HG02678 (cell line): ENCODE measurements around the gene SNRNP200.
"Not testable (repeated sequence)": the region's sequence is repeated elsewhere in the genome, so short reads cannot be mapped to it uniquely, and the experiment has no call there.

Source experiments
- ATAC-seq: cut with Tn5 transposase; IDR thresholded peaks from one replicate; pipeline ENCODE4 v1.9.1; 2021; ENCODE audit warnings: mild to moderate bottlenecking, moderate library complexity; ENCODE audit not compliant: unreplicated experiment

The SNRNP200 gene

DNA sequence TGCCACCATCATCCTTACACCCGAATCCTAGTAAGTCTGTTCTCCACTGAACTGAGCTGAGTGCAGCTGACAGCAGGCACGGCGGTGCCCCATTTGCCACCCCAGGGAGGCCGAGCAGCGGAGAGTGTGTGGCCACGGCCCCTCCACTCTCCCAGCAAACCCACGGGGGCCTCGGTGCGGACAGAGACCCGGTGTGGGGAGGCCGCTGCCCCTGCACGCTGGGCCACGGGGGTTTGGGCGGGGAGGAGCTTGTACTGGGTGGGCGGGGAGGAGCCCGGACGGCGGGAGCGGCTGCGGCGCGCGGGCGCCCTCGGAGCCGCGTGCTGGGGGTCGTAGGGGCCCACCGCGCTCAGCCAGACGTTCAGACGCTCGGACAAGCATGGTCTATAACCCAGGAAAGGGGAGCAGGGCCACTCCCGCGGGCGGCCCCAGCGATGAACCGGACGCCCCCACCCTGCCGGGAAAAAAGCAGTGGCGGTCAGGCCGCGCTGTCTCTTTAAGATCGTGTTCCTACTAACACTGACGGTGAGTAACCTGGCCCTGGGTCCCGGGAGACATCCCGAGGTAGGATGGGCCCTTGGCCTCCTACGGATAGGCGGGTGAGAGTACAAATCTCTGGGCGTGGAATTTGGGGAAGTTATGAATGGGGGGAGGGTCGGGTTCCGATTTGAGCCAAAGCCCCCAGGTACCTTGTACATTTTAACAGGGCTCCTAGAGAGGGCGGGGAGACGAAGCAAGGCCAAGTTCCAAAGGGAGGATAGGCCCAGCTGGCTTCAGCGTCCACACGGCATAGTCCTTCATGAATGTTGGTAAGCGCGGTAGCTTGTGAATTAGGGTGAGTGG lies 19.9 kb upstream of the SNRNP200 start, which contains the start of gene ITPRIPL1:
Gene ITPRIPL1 (plus strand): TSS at position 277 of the 843 bp plus-strand sequence. CDS start 523 bp downstream, at position 800.
- no peak for ATAC-seq

DNA sequence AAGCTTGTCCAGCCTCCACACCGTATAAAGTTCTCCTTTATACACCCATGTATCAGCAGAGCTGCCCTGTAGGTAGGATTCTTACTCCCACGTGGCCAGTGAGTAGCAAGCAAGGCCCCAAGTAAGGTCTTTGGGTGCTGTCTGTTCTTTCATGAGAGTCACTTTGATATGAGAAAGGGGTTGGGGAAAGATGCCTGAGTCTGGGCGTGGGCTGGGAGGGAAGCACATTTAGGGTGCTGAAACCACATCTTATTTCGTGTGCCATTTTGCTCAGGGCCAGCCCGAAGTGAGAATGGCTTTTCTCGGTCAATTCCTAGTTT lies 19.3 kb upstream of the SNRNP200 start:
- ATAC-seq, result no peak

DNA sequence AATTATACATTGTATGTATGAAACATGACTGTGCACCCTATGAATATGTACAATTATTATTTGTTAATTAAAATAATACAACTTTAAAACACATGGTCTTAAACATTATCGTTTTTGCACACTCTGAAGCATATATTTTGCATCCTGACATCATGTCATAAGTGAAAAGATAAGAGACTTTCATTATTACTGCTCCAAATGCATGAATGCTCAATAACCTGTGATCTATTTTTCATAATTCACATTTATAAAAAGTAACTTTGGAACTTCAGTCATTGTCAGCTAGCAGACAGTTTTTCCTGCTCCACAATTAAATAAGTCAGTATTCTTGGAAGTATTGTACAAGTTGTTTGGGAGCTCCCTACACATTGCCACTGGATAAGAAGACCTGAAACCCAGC lies 18.5 kb upstream of the SNRNP200 start:
- ATAC-seq, result no peak

DNA sequence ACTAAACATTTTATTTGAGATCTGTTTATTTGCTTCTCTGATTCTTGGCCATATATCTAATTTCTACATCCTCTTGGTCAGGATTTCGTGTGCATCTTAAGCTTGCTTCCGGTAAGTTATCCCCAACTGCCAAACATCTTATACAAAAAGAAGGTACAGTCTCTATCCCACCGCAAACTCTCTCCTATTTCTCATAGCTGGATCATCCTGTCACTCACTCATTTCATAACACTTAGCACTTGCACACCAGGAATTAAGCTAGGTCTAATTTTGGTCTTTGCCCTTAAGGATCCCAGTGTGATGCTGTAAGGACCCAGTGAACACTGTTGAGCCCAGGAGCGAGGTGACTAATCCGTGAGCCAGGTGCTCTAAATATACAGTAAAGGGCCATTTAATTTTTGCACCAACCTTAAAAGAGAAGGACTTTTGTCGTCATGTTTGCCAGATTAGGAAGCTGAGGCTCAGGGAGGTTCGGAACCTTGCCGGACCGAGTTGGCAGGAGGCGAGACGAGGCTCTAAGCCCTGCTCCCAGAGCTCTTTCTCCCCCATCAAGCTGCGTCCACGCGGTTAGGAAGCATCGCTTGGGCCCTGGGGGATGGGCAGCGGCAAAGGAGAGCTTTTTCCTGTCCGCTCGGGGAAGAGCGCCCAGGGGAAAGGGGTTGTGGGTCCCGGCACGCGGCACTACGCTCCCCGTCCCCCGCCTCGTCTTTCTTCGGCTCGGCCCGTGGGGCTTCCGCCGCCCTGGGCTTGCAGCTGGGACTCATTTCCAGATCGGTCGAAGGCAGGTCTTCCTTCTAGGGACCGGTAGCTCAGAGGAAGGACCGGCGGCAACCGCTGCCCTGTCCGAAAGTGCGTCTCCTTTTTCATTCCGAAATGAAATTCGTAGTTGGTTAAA lies 15.6 kb upstream of the SNRNP200 start:
- peak; percentile 28 for ATAC-seq

DNA sequence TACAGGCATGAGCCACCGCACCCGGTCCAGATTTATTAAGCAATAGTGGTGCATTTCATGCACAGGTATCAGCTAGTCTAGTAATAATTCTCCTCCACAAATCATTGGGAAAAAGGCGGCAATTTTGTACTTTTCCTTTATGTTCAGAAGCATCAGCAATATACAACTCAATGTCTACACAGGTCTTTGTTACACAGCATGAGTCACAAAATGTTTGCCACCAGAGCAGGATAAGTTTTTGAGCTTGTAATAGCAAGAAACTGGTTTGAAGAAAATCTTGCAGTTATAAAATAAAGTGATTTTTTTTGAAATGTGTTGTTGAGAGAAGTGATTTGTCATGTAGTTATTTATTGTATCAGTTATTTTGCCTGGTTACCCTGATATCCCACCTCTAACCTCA lies 15.0 kb upstream of the SNRNP200 start:
- ATAC-seq, result no peak

DNA sequence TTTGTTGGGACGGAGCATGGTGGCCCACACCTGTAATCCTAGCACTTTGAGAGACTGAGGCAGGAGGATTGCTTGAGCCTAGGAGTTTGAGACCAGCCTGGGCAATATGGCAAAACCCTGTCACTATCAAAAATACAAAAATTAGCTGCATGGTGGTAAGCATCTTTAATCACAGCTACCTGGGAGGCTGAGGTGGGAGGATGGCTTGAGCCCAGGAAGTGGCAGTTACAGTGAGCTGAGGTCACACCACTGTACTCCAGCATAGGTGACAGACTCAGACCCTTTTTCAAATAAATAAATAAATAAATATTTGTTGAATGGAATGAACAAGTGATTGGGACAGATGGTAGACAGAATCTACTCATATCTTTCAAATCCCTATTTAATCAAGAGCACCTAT lies 14.1 kb upstream of the SNRNP200 start:
- ATAC-seq, result no peak

DNA sequence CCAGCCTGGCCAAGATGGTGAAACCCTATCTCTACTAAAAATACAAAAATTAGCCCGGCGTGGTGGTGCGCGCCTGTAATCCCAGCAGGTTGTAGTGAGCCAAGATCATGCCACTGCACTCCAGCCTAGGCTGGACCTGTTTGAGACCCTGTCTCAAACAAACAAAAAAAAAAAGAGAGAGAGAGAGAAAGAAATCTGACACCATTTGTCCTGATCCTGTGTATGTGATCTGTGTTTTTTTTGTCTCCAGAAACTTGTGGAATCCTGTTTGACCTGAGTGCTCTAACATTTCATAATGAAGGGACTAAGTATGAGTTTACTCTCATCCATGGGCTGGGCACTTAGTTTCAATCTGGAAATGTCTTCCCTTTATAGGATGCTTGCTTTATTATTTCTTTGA lies 13.4 kb upstream of the SNRNP200 start:
- no peak for ATAC-seq

DNA sequence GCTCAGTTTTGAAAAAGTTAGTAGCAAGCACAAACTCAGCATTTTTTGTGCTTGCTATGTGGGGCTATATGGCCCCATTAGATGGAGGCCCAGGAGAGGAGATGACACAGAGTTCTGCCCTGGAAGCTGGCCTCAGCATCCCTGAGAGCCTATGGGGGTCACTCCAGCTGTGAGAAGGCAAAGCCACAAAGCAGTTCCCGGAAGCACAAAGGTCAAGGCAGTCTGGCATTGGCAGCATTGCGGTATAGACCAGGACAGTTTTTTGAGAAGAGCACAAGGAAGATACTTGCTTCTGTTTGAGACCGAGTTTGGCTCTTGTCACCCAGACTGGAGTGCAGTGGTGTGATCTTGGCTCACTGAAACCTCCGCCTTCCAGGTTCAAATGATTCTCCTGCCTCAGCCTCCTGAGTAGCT lies 12.2 kb upstream of the SNRNP200 start:
- ATAC-seq, result no peak

DNA sequence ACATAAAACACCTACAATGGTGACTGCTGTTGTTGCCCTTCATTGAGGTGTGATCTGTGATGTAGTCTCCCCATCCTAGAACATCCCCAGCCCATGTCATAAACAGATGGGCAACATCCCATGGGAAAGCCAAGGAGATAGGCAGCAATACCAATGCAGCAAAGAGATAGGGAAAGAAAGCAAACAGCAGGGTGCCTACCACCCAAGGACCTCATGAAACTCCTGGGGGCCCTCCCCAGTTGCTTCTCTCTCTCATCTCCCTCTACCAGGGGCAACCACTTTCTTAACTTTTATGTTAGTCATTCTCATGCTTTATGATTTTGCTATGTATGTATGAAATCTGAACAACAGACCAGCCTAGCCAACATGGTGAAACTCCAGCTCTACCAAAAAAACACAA lies 11.7 kb upstream of the SNRNP200 start:
- no peak for ATAC-seq

DNA sequence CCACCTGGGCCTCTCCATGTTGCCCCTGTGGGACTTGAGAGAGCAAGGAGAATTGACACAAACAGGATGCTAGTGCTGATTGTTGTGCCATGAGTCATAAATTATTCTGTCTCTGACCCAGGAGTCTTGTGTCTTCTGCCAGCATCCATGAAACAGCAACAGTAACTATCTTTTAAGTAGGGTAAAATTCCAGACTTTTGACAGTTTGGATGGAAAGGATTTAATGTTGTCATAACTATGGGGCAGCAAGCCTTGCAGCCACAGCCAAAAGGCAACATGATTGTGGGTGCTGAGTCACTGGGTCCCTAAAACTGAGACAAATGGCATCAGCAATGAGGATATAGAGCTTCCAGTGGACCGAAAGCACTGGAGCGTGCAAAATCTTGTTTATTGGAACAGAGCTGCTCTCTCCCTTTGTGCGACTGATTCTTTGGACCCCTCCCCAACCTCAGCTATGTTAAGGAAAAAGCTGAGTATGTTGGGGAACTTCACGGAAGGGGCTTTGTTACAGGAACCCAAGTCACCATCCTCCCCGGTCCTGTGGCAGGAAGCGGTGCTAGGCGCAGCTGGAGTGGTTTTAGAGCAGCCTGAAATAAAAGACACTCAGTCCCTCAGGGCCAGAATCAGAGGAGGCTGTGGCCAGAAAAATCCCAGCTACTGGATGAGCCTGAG lies 10.2 kb upstream of the SNRNP200 start:
- no peak for ATAC-seq

DNA sequence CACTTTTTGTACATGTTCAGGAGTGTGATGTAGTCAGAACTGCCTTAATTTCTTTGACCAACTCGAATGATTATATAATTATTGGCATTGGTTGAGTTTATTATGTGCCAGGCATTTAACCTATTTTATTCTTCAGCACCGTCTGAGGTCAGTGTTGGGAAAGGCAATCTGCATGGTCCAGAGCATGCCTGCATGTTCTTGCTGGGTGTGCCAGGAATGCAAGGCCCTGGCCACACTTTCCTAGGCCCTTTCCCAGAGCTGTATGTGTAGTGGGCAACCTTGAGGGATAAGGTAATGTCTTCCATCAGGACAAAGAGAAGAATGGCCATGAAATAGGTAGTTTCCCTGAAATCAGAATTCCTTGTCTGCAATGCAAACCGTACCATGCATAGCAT lies 9.7 kb upstream of the SNRNP200 start:
- no peak for ATAC-seq

DNA sequence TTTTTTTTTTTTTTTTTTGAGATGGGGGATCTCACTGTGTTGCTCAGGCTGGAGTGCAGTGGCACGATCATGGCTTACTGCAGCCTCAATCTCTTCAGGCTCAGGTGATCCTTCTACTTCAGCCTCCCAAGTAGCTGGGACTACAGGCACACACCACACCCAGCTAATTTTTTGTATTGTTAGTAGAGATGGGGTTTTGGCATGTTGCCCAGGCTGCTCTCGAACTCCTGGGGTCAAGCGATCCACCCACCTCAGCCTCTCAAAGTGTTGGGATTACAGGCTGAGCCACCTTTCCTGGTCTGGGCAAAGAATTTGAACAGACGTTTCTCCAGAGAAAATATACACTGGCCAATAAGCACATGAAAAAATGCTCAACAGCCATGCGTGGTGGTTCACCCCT lies 2.9 kb upstream of the SNRNP200 start:
- no peak for ATAC-seq

DNA sequence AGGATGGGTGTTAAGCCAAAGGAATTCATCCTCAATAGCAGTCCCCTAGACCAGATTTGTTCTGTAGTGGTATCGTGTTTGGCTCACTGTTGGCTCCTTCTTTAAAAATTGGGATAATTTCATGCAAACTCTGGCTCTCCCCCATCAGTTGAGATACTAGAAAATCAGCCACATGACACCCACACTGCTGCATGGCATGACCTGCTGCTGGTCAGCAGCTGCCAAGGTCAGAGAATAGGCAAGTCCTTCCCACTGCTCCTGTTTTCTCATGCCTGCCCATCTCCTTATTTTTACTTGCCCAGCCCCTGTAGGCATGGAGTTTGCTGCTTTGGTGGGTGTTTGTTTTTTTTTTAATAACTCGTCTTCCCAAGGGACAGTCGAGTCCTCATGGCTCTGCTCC lies 1.0 kb upstream of the SNRNP200 start:
- no peak for ATAC-seq

DNA sequence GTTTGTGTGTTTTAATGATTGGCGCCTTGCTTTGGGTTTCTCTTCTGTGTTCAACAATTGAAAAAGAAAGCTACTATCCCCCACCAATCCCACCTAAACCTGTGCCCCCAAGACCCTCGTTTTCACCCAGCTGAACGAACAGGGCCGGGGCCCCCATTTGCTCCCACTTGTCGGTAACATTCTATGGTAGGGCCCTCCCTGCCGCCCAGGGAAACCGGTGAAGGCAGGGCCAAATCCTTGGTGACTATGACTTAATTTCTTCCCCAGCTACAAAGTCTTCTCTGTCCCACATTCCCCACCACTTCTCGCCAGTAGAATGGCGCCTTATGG lies 598 bp upstream of the SNRNP200 start:
- no peak for ATAC-seq

DNA sequence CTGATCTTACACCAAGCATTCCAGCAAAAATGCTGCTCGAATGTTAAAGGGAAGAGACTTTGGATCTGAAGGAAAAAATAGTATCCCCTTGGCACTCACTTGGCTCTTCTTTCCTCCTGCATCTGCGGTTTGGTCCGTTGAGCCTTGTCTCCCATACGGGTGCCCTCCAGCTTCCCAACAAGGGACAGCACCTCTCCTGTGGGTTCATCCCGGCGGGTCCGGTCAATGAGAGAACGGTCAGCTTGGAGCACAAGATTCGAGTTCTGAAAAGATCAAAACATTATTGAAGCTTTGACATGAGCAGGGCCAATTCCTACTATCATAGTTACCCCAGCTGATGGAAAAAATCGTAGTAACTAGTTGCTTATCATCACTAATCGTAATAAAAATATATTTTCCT lies 740 bp downstream of the SNRNP200 start:
- no peak for ATAC-seq

DNA sequence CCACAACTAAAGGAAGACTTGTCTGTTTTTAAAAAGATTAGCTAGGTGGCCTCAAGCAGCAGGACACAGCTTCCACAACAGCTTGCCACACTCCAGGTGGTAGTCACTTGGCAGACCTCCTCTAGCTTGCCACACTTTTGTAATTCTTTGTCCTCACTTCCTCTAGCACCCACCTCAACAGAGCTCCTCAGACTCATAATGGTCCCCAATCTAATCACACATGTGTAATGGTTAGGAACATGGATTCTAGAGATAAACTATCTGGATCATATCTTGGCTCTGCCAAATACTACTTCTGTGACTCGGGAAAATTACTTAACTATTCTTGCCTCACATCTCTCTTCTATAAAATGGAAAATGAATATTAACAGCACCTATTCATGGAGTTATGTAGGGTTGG lies 3.5 kb downstream of the SNRNP200 start:
- no peak for ATAC-seq

DNA sequence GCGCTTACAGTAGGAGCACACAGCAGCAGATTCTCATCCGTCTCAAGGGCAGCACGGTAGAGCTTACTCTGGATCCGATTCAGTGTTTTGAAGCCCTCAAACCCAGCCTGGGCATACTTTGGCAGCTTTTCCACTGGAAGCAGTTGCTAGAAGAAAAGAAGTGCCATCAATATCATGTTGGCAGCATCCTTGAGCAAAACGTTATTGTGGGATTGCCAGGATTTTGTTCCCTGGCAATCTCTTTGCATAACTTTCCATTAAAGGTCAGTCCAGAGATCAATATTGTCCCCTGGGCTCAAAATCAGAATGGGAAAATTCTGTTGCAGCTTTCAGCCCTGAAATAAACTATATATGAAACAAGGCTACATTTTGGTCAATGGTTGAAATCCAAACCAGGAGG lies 8.4 kb downstream of the SNRNP200 start:
- no peak for ATAC-seq

DNA sequence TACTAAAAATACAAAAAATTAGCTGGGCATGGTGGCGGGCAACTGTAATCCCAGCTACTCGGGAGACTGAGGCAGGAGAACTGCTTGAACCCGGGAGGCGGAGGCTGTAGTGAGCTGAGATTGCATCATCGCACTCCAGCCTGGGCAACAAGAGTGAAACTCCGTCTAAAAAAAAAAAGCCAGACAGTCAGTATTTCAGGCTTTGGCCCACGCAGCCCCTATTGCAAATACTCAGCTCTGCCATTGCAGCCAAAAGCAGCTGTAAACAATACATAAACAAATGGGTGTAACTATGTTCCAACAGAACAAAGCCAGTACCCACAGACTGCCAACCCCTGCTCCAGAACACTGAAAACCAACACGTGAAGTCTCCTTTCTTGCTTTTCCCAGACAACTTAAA lies 11.1 kb downstream of the SNRNP200 start:
- not testable (repeated sequence) for ATAC-seq

DNA sequence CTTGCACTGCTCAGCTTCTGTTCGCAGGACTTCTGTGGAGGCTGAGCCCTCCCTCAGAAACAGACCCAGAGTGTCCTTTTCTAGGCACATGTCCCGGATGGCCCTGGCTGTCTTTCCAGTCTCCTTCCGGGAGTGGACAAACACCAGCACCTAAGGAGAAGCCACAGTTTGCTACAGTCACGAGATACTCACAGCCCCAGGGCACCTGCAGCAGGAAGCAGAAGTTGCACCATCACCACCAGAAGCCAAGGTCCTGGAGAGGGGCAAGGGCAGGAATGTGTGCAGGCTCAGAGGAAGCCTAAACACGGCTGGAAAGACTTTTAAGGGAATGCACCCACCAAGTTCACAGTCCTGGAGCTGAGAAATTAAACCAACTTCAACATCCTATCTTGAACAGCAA lies 13.6 kb downstream of the SNRNP200 start:
- ATAC-seq, result no peak

DNA sequence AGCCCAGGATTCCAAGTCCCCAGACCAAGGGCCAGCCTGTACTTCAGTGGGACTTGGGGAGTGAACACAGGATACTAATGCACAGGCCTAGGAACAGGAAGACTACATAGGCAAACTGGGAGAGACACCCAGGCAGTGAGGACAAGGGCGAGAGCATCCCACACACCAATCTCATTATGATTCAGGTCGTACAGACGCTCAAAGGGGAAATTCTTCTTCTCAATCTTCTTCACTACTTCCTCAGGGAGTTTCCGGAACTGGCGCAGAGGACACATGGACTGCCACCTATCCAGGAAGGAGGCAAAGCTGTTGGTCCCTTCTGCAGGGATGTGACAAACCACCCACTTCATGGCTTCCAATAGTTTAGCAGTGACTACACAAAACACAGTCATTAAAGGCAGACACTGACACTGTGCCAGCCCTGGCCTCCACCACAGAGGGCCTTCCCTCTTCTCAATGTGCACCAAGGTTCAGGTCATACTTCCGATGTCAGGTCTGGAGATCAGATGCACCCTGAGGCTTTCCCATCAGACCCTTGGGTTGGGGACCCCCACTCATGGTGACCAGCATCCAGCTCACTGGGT lies 18.0 kb downstream of the SNRNP200 start:
- no peak for ATAC-seq

DNA sequence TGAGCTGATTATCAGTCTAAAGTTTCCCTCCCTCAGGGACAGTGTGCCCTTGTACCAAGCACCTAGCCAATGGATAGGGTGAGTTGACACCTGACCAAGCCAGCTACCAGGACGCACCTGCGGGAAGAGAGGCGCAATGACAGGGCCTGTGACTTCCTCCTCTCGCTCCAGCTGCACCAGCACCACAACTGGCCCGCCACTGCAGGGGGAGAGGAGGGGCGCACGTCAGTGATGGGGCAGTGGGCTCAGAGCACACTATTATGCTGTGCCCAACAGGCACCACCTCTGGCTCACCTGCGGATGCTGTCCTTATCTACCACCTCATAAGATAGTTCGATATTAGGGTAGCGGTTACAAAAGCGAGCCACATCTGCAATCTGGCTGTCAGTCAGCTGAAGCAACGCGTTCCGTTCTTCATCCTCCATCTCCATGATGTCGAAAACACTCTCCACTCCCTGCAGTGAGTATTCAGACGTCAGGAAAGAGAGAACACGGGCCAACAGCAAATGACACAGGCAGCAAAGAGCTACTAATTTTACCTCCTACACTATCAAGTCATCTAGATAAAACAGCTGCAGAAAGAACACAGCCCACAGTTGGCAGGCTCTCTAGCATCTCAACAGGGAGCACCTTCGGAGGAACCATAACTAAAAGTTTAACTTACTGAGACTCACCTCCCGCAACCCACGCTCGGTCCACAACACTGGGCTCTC lies 28.4 kb downstream of the SNRNP200 start:
- no peak for ATAC-seq
